ENCODE results near the gene EP400. TPM values are rescaled to one million over a fixed set of nuclear protein-coding genes. Genes with fewer than 3 reads are reported as not detected.
A peak's percentile ranks its signal among the peaks of the same experiment; 100 is the strongest.

EP400 gene
- total and polyA plus RNA-seq, 12 donors: 11.5 to 43.2 (median 28.8) TPM

- H3K27ac ChIP-seq: peak overlapping the region in 3 of 5 donors; percentile 46 to 74 (median 73)
- no peak for TF ChIP-seq POLR2A (IDR thresholded peaks at IDR 0.05)
- no peak for TF ChIP-seq CTCF (IDR thresholded peaks at IDR 0.05)
- H3K4me1 ChIP-seq (replicated peaks in 1 of 2): peaks cover 12 to 34% of the 10 kb centered on the region in 2 donors
- no peak overlapping the region for H3K4me3 ChIP-seq
- 58 to 84% (median 78%) methylated on average over 3 to 17 of the region's 17 CpGs for WGBS, 4 donors
- H3K9me3 ChIP-seq (replicated peaks in 1 of 3): no peaks in the 10 kb centered on the region
- intact Hi-C loops (cut with DNase I): no loop called here
- peaks cover 0 to 81% of the 10 kb centered on the region in 2 donors for H3K36me3 ChIP-seq (replicated peaks in 1 of 2)
- DNase-seq: peak in 1 of 7 donors; percentile 34
- H3K27me3 ChIP-seq: no peaks in the 10 kb centered on the region
These were observed 38.6 kb upstream of the EP400 start for GRCh38 chr12:131911028-131911650.

- peaks cover 0 to 85% of the 10 kb centered on the region in 2 donors for H3K36me3 ChIP-seq (replicated peaks in 1 of 2)
These were observed 37.8 kb upstream of the EP400 start for GRCh38 chr12:131911851-131912477.

GRCh38 chr12:131912518-131913274 is 37.0 kb upstream of the EP400 start:
- no peak for TF ChIP-seq POLR2A (IDR thresholded peaks at IDR 0.05)
- TF ChIP-seq CTCF (IDR thresholded peaks at IDR 0.05): no peak
- no peak overlapping the region for H3K4me3 ChIP-seq
- H3K36me3 ChIP-seq (replicated peaks in 1 of 2): peaks cover 0 to 82% of the 10 kb centered on the region in 2 donors
- DNase-seq: peak; percentile 97 to 100 (median 99)
- peaks cover 12 to 34% of the 10 kb centered on the region in 2 donors for H3K4me1 ChIP-seq (replicated peaks in 1 of 2)
- peak overlapping the region in 4 of 5 donors; percentile 26 to 81 (median 60) for H3K27ac ChIP-seq
- 44 to 53% (median 48%) methylated on average over 5 to 20 of the region's 20 CpGs for WGBS, 4 donors
- intact Hi-C loops (cut with DNase I): no loop called here
- no peaks in the 10 kb centered on the region for H3K9me3 ChIP-seq (replicated peaks in 1 of 3)
- no peaks in the 10 kb centered on the region for H3K27me3 ChIP-seq

More at GRCh38 chr12:131911851-131912477, 37.8 kb upstream of the EP400 start:
- Histone ChIP-seq H3K27me3 (no peaks in the 10 kb centered on the region), H3K27ac (peak overlapping the region in 4 of 5 donors; percentile 26 to 81 (median 60)), H3K4me3 (no peak overlapping the region), H3K9me3 (replicated peaks in 1 of 3) (no peaks in the 10 kb centered on the region), H3K4me1 (replicated peaks in 1 of 2) (peaks cover 12 to 34% of the 10 kb centered on the region in 2 donors)
- peak in 1 of 6 experiments; percentile 28 for TF ChIP-seq CTCF (IDR thresholded peaks at IDR 0.05)
- no peak for TF ChIP-seq POLR2A (IDR thresholded peaks at IDR 0.05)
- no peak for DNase-seq
- WGBS, 4 donors: 55 to 65% (median 56%) methylated on average over 10 to 22 of the region's 22 CpGs
- intact Hi-C loops (cut with DNase I): no loop called here

GRCh38 chr12:131913666-131914065 is 36.1 kb upstream of the EP400 start:
- peaks cover 12 to 34% of the 10 kb centered on the region in 2 donors for H3K4me1 ChIP-seq (replicated peaks in 1 of 2)

More at GRCh38 chr12:131913666-131914065, 36.1 kb upstream of the EP400 start:
- H3K4me3 ChIP-seq: no peak overlapping the region
- intact Hi-C loops (cut with DNase I): no loop called here
- H3K27ac ChIP-seq: no peak overlapping the region
- no peaks in the 10 kb centered on the region for H3K9me3 ChIP-seq (replicated peaks in 1 of 3)
- H3K27me3 ChIP-seq: no peaks in the 10 kb centered on the region
- WGBS, 4 donors: 60 to 84% (median 77%) methylated on average over 1 to 8 of the region's 8 CpGs; no CpG with 5 or more reads in 1 of the 4 donors
- TF ChIP-seq POLR2A (IDR thresholded peaks at IDR 0.05): no peak
- no peak for TF ChIP-seq CTCF (IDR thresholded peaks at IDR 0.05)
- DNase-seq: no peak
- peaks cover 0 to 75% of the 10 kb centered on the region in 2 donors for H3K36me3 ChIP-seq (replicated peaks in 1 of 2)

All from adrenal gland (tissue), 12 donors.